ENCODE data around the gene CALN1.

DNA sequence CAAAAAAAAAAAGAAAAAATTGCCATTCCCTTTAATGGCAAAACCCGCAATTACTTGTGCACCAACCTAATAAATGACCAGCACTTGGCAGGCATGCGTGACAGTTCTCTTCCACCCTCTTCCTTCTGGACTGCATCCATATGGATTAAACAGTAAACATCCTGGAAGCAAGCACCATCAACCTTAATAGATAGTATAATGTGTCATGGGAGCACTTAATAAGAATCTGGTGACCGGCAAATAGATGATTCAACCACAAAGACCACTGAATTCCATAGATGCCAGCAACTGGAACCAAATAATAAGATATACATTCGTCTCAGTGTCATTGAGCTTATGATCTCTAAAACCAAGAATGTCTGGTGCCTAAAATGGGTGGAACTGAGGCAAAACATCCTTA, 610.2 kb downstream of the CALN1 start:
- no peak for TF ChIP-seq EZH2 (IDR thresholded peaks at IDR 0.05; ENCODE audit: low read length)
- TF ChIP-seq, protein P1, sequence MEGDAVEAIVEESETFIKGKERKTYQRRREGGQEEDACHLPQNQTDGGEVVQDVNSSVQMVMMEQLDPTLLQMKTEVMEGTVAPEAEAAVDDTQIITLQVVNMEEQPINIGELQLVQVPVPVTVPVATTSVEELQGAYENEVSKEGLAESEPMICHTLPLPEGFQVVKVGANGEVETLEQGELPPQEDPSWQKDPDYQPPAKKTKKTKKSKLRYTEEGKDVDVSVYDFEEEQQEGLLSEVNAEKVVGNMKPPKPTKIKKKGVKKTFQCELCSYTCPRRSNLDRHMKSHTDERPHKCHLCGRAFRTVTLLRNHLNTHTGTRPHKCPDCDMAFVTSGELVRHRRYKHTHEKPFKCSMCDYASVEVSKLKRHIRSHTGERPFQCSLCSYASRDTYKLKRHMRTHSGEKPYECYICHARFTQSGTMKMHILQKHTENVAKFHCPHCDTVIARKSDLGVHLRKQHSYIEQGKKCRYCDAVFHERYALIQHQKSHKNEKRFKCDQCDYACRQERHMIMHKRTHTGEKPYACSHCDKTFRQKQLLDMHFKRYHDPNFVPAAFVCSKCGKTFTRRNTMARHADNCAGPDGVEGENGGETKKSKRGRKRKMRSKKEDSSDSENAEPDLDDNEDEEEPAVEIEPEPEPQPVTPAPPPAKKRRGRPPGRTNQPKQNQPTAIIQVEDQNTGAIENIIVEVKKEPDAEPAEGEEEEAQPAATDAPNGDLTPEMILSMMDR (optimal IDR thresholded peaks at IDR 0.05 in 1 of 3, IDR thresholded peaks at IDR 0.05 in 1 of 3, conservative IDR thresholded peaks at IDR 0.05 in 1 of 3; ENCODE audit: extremely low read depth in 1 of 3, insufficient read depth in 2 of 3, low read length in 3 of 3) = no peak
